ENCODE measurements around the gene CCDC88C. TPM values are rescaled to one million over a fixed set of nuclear protein-coding genes. Genes with fewer than 3 reads are reported as not detected.

The CCDC88C gene
- total RNA-seq, 1 donor from 2014 or later: 7.2 TPM

GRCh38 chr14:91293281-91293680, 124.3 kb downstream of the CCDC88C start:
- no peak for DNase-seq (ENCODE audit: low read depth)

GRCh38 chr14:91292491-91292890, 125.1 kb downstream of the CCDC88C start:
- peak; percentile 98 for DNase-seq (ENCODE audit: low read depth)

- no peak for DNase-seq (ENCODE audit: low read depth)
Observed at GRCh38 chr14:91291786-91292405, 125.7 kb downstream of the CCDC88C start.

- no peak for DNase-seq (ENCODE audit: low read depth)
Observed at GRCh38 chr14:91290986-91291385, 126.6 kb downstream of the CCDC88C start.

GRCh38 chr14:91289464-91289863, 128.2 kb downstream of the CCDC88C start:
- no peak for DNase-seq (ENCODE audit: low read depth)

- no peak for DNase-seq (ENCODE audit: low read depth)
Observed at GRCh38 chr14:91288876-91289275, 128.7 kb downstream of the CCDC88C start.

GRCh38 chr14:91286530-91286937, 131.1 kb downstream of the CCDC88C start:
- DNase-seq (ENCODE audit: low read depth): peak; percentile 82

GRCh38 chr14:91284791-91285548, 132.7 kb downstream of the CCDC88C start:
- DNase-seq (ENCODE audit: low read depth): no peak

- DNase-seq (ENCODE audit: low read depth): peak; percentile 71
Observed at GRCh38 chr14:91284146-91284790, 133.4 kb downstream of the CCDC88C start.

- no peak for DNase-seq (ENCODE audit: low read depth)
Observed at GRCh38 chr14:91283666-91284065, 134.0 kb downstream of the CCDC88C start.

- DNase-seq (ENCODE audit: low read depth): peak; percentile 17
Observed at GRCh38 chr14:91282954-91283645, 134.5 kb downstream of the CCDC88C start.

- DNase-seq (ENCODE audit: low read depth): no peak
Observed at GRCh38 chr14:91281346-91281745, 136.3 kb downstream of the CCDC88C start.

- DNase-seq (ENCODE audit: low read depth): no peak
Observed at GRCh38 chr14:91280129-91280528, 137.5 kb downstream of the CCDC88C start.

GRCh38 chr14:91279354-91279753, 138.3 kb downstream of the CCDC88C start:
- no peak for DNase-seq (ENCODE audit: low read depth)

- no peak for DNase-seq (ENCODE audit: low read depth)
Observed at GRCh38 chr14:91278383-91278715, 139.3 kb downstream of the CCDC88C start.

- no peak for DNase-seq (ENCODE audit: low read depth)
Observed at GRCh38 chr14:91277546-91278382, 139.9 kb downstream of the CCDC88C start.

GRCh38 chr14:91274796-91275195, 142.8 kb downstream of the CCDC88C start:
- DNase-seq (ENCODE audit: low read depth): no peak

GRCh38 chr14:91273885-91274273, 143.7 kb downstream of the CCDC88C start:
- DNase-seq (ENCODE audit: low read depth): no peak

- no peak for DNase-seq (ENCODE audit: low read depth)
Observed at GRCh38 chr14:91273273-91273884, 144.2 kb downstream of the CCDC88C start.

All from myocyte (in vitro differentiated cells).